HG02610 (cell line): ENCODE data around the gene IQGAP3.

Experiments
- ATAC-seq: cut with Tn5 transposase; IDR thresholded peaks from one replicate; pipeline ENCODE4 v1.9.1; 2021; ENCODE audit warnings: mild to moderate bottlenecking, moderate library complexity; ENCODE audit not compliant: unreplicated experiment

IQGAP3 gene

DNA sequence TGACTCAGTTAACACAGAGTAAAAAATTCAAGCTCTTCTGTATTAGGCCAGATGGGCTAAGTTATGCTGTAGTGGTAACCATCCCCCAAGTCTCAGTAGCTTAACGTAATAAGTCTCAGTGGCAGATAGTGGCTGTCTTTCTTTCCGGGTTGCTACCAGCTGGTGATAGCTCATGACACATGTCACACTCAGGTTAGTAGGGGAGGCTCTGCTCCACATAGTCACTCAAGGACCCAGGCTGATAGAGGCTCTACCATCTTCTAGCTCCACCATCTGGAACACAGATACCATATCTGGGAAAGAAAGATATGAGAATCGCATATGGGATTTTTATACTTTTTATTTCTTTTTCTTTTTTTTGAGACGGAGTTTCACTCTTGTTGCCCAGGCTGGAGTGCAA lies 55.5 kb downstream of the IQGAP3 start:
- no peak for ATAC-seq

DNA sequence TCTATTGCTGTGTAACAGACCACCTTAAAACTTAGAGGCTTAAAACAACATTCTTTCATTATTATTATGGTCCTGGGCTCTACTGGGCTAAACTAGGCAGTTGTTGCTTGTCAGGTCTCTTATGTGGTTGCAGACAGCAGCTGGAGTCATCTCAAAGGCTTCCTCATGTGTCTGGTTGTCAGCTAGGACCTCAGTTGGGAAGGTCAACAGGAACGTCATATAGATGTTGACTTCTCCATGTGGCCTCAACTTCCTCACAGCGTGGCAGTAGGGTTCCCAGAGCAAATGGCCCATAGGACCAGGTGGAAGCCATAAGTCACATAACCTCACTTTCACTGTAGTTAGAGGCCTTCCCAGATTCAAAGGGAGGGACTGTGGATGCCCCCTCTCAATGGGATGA lies 56.4 kb downstream of the IQGAP3 start:
- ATAC-seq = no peak

DNA sequence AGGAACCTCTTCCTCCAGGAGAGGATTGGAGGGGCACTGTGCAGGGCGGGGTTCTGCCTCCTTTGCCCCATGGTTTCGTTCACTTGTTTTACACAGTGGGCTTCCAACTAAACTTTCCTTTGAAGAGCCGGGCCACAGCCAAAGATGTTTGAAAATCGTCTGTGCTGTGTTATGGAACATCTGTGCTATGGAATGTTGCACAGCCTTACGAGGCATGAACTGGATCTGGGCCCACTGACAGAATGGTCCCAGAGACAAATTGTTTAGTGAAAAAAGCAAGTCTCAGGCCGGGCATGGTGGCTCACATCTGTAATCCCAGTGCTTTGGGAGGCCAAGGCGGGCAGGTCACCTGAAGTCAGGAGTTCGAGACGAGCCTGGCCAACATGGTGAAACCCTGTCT lies 59.2 kb downstream of the IQGAP3 start:
- ATAC-seq = no peak

DNA sequence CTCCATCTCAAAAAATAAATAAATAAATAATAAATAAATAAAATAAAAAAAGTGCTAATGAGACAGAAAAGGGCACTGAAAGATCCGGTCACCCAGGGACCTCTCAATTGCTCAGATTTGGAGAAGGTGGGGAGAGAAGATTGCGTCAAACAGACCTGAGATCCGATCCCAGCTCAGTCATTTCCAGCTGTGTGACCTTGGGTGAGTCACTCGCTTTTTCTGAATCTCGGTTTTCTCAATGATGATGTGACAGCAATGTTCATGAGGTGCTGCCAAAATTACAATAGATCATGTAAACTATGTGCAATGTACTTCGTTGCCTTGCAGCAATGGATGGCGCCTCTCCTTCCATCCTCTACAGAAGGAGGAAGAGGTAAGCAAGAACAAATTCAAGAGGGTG lies 60.7 kb downstream of the IQGAP3 start:
- ATAC-seq = no peak

DNA sequence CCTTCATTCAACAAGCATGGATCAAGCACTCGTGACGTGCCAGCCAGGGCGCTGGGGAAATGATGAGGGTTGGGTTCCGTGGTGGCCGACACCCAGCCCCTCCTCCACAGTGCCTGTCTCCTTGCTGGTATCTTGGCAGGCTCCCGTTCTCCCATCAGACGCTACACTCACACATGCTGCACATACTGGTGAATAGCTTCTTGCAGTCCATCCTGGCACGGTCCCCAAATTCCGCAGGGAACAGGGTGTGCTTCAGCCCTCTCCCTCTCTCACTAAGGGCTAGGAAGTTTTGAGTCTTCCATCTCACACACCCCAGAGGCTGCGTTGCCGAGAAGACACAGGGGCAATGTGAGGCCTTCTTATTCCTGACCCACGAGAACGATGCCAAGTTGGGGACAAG lies 61.7 kb downstream of the IQGAP3 start:
- no peak for ATAC-seq

DNA sequence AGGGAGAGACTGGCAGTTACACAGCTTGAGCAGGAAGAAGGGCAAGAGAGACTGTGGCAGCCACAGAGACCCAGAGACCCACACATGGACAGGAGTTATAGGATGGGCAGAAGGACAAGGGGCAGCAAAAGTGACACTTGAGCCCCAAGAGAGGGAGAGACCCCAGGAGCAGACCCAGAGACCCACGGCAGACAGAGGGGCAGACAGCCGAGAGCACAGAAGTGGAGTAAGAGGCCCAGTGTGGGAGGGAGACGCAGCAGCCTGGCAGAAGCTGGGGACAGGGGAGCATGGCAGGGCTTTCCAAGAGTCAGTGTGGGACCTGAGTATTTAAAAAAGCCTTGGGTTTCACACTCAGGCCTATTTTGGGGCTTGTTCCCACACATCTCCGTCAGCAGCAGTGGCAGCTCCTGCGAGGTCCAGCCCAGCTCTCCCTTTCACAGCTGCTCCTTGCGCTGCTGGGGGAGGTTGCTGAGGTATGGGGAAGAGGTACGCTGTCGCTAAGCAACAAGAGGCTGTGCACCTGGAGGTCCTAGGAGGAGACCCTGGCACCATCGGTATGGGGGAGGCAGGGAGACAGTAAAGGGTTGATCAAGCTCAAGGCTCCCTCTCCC lies 62.8 kb downstream of the IQGAP3 start:
- no peak for ATAC-seq

DNA sequence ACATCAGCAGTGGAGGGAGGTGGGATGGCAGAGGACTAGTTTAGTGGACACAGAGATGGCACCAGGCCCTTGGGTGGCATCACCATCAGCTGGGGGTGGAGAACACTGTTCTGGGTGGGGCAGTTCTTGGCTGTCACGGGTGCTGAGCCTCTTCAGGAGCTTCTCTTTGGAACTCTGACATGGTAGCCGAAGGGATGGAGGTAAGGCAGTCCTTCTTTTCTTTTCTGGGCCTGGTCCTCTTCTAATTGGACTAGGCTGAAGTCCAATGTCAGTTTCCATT lies 63.5 kb downstream of the IQGAP3 start:
- no peak for ATAC-seq

DNA sequence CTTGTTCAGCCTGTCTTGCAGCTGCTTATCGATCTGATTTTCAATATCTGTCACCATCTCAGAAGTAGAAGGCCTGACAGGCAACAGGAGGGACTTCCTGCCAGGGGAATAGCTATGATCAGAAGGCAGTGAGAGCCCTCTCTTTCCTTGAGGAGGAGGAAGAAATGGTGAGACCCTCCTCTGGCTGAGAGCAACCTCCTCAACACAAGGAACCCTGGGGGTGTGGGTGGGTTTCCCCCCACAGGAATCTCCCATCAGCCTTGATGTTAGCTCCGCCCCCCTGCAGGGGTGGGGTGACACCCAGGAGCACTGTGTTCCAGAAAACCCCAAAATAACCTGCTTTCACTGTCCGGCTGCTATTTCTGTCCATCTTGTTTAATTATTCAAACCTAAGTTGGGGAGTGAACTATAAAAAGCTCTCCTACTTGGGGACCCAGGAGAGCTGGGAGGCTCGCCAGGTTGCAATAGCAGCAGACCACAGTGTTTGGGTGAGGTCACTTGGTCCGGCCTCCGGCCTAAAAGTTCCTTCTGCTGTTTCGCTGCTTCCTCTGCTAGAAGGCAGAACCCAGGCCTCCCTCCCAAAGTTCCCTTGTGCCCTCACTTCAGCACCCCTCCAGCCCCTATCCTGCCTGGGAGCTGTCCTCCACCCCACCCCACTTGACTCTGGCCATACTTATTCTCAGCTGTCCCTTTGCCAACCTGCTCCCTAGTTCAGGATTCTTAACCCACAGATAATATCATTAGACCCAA lies 64.0 kb downstream of the IQGAP3 start:
- no peak for ATAC-seq

DNA sequence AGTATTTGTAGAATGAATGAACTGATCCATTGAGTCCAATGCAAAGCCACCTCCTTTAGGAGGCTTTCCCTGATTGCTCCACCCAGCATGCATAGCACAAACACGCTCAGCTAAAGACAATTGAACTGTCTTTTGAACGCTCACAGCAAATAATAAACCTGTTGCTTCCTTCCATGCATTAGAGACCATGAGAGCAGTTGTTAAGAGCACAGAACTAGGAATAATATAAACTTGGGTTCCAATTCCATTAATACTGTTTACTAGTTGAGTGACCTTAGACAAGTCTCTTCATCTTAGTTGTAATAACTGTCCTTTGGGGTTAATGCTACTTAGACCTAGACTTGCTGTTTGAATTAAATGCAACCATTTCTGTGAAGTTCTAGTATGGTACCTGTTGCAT lies 65.9 kb downstream of the IQGAP3 start:
- ATAC-seq = no peak

DNA sequence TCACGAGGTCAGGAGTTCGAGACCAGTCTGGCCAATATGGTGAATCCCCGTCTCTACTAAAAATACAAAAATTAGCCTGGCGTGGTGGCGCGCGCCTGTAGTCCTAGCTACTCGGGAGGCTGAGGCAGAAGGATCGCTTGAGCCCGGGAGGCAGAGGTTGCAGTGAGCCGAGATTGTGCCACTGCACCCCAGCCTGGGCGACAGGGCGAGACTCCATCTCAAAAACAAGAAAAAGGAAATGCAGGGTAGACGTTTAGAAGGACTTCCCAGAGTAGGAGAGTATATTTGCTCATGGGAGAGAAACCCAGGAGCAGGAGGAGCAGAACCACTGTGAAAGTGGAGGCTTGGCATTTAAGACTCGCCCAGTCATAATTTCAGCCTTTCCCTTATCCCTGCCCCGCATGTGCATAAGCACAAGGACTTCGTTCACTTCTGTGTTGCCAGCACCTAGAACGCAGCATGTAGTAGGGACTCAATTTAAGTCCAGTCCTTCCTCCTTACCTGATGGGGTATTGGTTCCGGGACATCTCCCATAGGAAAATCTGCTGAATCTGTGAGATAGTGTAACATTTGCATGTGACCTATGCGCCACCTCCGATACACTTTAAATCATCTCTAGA lies 66.6 kb downstream of the IQGAP3 start:
- ATAC-seq = no peak

DNA sequence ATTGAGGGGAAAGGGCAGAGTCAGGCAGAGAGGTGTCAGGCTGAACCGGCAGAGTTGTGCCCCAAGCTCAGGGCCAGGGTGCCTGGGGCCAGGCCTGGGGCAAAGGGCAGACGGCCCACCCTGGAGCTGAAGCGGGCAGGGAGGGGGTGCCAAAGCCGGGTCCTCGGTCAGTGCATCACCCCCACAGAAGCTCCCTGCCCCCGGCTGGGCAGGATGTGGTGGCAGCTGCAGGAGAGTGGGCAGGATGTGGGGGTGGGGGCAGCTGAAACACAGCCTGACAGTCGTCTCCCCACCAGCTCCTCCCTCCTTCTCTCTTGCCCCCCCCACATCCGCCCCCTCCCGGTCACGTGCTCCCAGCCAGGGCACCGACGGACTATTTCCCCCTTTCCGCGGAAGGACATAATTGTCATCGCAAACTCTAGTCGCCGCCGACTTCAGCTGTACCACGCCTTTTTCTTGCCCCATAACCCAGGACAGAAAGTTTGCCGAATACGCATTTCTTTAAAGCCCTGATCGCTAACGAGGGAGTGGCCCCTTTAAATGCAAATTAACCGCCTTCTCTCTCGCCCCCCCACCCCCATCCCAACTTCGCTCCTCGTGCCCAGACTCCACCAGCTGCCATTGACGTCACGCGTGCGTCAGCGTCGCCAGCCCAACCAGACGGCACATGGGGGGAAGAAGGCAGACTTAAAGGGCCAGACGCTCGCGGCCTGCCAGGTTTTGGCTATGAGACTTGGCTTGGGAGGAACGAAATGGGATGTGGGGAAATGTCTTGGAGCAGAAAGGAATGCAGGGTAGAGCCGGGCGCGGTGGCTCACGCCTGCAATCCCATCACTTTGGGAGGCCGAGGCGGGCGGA lies 67.3 kb downstream of the IQGAP3 start:
- peak; percentile 34 for ATAC-seq

DNA sequence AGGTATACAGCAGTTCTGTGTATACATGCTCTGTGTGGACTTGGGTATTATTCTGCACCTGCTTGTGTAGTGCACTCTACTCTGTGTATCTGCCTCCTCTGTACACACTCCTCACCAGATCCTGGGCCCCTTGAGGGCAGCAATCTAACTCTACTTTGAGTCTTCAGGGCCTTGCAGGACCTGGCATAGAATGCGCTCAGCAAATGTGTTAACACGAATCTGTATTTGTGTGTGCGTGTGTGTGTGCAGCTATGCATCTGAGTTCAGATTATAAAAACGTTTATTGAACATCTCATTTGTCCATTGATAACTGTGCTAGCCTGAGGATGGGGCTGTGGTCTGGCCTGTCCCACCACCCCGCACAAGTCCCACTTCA lies 67.9 kb downstream of the IQGAP3 start:
- no peak for ATAC-seq

DNA sequence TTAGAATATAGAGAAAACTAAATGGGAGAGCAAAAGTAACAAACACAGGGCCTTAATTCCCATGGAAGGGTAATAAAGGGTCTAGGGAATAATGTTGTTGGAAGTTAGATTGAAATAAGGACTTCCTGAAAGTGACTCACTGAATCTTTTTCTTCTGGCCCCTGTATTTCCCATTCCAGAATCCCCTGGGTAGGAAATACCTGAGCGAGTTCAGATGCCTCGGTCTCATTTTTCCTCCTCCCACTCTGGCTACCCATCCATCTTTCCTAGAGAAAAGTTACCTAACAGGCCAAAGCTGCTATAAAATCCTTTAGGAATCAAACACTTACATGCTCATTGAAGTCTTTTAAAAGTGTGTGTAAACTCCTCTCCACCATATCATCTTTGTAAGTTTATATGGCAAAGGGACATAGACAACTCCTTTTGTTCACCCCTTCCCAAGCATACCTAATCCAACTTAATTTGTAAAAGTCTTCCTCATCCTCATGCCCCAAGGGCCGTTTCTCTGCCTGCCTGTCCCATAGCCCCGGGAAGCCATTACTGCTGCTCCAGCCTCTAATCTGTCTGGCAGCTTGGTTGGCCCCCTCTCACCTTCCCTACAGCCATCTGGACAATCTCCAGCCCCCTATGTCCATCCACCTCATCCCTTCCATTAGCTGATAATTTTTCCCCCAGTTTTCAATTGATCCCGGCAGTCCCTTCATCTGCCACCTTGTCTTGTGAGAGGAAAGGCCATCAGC lies 68.5 kb downstream of the IQGAP3 start:
- no peak for ATAC-seq

DNA sequence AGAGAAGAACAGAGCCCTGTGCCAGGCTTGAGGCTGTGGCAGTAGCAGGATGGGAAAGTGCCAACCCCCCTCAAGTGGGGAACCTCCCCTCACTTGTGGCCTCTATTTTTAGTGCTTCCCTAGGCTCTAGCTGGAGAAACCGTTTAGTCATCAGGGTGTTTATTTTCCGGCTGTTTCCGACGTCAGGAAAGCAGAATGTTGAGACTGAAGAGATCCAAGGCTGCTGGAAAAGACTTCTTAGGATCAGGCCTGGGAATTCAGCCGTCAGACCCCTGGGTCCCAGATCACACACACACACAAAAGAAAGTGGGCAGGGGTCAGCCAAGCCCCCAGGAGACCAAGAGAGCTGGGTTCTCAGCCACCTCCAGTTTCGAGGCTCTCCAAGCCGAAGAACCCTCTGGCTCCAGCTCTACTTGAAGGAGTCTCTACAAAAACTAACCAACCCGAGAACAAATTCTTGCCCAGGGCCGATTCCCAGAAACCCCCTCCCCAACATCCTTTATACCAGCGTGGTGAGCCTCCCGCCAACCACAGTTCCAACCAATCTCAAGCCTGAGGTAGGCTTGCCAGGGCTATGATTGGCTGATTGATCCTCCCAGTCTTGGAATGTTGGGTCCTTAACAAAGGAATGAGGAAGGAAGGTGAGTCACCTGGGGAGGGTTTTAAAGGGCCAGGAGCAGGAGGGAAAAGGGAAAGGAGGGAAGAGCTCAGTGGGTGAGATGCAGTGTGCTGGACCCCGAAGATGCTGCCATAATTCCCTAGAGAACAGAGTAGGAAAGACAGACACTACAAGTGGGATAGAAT lies 69.3 kb downstream of the IQGAP3 start:
- no peak for ATAC-seq

DNA sequence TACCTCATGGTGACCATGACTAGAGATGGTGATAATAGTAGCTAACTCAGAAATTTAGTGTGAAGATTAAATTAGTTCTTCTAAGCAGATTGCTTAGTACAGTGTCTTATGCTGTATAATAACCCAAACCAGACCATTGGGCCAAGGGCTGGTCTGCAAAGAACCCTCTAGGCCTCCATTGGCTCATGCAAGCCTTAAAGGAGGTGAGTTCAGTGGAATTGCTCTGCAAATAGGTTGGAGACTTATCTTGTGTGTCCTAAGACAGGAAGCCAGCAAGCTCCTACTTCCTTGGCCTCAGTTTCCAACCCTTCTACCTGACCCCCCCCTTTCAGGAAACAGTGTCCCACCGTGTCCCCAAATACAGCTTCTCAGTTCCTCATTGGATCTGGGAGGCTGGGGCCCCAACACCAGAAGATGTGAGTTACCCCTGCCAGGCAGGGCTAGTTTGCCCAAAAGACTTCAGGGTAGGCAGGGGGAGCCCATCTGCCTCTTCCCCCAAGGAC lies 69.9 kb downstream of the IQGAP3 start:
- ATAC-seq = no peak

DNA sequence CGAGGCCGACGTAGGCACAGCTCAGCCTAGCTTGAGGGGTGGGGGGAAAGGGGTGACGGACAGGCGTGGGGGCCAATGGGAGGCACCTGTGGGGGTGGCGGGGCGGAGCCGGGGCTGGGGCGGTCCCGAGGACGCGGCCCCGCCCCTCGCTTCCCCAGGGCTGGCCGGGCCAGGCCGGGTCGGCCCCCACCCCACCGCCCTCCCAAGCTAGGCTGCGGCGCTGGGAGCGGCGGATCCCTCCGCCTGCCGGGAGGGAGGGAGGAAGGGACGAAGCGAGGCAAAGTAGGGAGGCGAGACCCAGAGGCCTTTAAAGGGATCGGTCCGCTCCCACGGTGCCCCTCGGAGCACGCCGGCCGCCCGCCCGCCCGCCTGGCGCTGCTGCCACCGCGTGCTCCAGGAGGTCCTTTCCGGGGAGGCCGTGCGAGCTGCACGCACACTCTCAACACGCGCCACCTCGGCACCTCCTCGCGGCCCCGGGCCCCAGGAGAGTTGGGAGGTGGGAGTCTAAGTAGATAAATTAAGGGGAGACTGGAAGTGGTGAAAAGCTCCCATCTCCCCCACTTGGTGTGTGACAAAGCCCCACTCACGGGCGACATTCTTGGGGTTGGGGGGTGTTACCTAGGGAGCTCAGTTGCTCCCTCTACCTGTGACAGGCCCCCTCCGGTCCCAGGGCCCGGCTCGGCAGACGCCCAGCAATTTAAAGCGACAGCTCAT lies 71.4 kb downstream of the IQGAP3 start:
- peak; percentile 49 for ATAC-seq

DNA sequence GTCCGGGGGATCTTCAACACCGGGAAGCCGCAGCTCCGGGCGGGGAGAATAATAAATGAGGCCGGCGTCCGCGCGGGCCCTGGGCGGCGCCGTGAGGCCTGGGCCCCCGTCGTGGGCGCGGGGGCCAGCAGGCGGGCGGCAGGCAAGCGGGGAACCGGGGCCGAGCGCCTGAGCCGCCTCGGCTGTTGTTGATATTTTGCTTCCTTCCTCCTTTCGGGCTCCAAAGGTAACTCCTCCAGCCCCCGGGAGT lies 71.9 kb downstream of the IQGAP3 start, which contains the start of gene MEF2D:
Gene MEF2D, minus strand, starts transcription at position 233 of the 250 bp plus-strand sequence. CDS start 17,483 bp downstream, outside the sequence.
- no peak for ATAC-seq

DNA sequence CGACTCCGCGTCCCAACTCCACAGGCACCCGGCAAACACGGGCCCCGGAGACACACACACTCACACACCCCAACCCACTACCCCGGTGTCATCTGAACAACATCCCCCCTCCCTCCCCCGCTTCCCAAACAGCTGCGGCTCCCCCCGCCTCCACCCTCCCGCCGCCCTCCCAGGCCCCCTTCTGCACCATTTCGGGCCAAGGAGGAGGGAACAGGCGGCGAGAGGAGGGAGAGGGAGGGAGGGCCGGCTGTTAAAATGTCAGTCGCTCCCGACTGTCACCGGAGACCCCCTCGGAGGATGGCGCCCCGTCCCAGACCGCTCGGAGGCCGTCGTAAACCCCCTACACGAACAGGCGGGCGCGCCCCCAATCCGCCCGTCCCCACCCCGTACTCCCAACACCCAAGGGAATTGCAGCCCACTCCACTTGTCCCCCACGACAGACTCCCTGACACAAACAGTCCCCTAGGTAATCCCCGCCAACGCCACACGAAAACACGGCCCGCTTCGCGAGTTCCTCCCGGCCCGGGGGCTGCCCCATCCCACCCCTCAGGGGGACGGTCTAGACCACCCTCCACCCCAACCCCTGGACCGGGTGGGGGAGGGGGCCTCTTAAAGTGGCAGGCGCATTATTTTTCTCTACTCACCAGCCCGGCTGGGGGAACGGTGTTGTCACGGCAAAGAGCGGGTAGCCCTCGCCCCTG lies 72.4 kb downstream of the IQGAP3 start:
- ATAC-seq = peak; percentile 3
